Neural cell (in vitro differentiated cells): ENCODE measurements around the gene CTRB2. TPM values are rescaled to one million over a fixed set of nuclear protein-coding genes. Genes with fewer than 3 reads are reported as not detected.

ENCODE experiments used
- H2AFZ ChIP-seq: fragments of 200-600, 300-800 bp; sonication (generic), shearing (Covaris generic); 2 replicates; pipeline ENCODE4 v1.6.0; 2014; ENCODE audit warnings: low read depth, mild to moderate bottlenecking, antibody characterized with exemption, low read length, moderate library complexity
- H3F3A ChIP-seq: fragments of 200-600 bp; shearing (Covaris generic); 2 replicates; pipeline ENCODE4 v1.6.1; 2016; ENCODE audit warnings: mild to moderate bottlenecking, moderate library complexity, mixed read lengths, antibody characterized with exemption, low read length; ENCODE audit not compliant: insufficient read depth, poor library complexity, severe bottlenecking
- H3K27ac ChIP-seq: fragments of 200-600, 300-800 bp; sonication (generic), shearing (Covaris generic); 2 replicates; pipeline ENCODE4 v1.5.1; 2014; ENCODE audit warnings: mild to moderate bottlenecking, low read length, moderate library complexity
- H3K27me3 ChIP-seq: fragments of 300-800, 200-600 bp; sonication (generic), shearing (Covaris generic); 2 replicates; pipeline ENCODE4 v1.6.0; 2014; ENCODE audit warnings: mild to moderate bottlenecking, low read depth, low read length, moderate library complexity; ENCODE audit not compliant: insufficient read depth
- H3K36me3 ChIP-seq: fragments of 300-800, 200-600 bp; sonication (generic), shearing (Covaris generic); 2 replicates; pipeline ENCODE4 v1.5.1; 2014; ENCODE audit warnings: mild to moderate bottlenecking, antibody characterized with exemption, low read length, moderate library complexity; ENCODE audit not compliant: insufficient read depth
- H3K4me2 ChIP-seq: fragments of 300-800, 200-600 bp; sonication (generic), shearing (Covaris generic); 2 replicates; pipeline ENCODE4 v1.6.0; 2014; ENCODE audit warnings: mild to moderate bottlenecking, low read length
- H3K4me3 ChIP-seq: fragments of 300-800, 200-600 bp; sonication (generic), shearing (Covaris generic); 2 replicates; pipeline ENCODE4 v1.5.1; 2014; ENCODE audit warnings: mild to moderate bottlenecking, low read length, moderate library complexity
- H3K79me2 ChIP-seq: fragments of 200-600 bp; shearing (Covaris generic); replicated peaks from 2 replicates; pipeline ENCODE4 v1.6.0; 2014; ENCODE audit warnings: mild to moderate bottlenecking, low read length, moderate library complexity; ENCODE audit not compliant: insufficient read depth
- H3K9ac ChIP-seq: fragments of 300-800, 200-600 bp; sonication (generic), shearing (Covaris generic); 2 replicates; pipeline ENCODE4 v1.6.1; 2016; ENCODE audit warnings: mild to moderate bottlenecking, low read length, mixed read lengths
- H3K9me2 ChIP-seq: fragments of 200-600 bp; shearing (Covaris generic); 2 replicates; pipeline ENCODE4 v1.6.1; 2016; ENCODE audit warnings: mild to moderate bottlenecking, low read length, mixed read lengths; ENCODE audit not compliant: insufficient read depth
- H3K9me3 ChIP-seq: fragments of 200-600, 300-800 bp; sonication (generic), shearing (Covaris generic); 2 replicates; pipeline ENCODE4 v1.6.1; 2016; ENCODE audit warnings: mild to moderate bottlenecking, mixed run types, low read length, moderate library complexity, mixed read lengths
- H4K20me1 ChIP-seq: fragments of 200-600 bp; shearing (Covaris generic); 2 replicates; pipeline ENCODE4 v1.6.1; 2016; ENCODE audit warnings: mild to moderate bottlenecking, mixed run types; ENCODE audit not compliant: insufficient read depth
- CTCF ChIP-seq: fragments of 450-650 bp; IDR thresholded peaks from 2 replicates; pipeline ENCODE4 v1.5.1; 2014; ENCODE audit warnings: antibody characterized with exemption, mild to moderate bottlenecking, moderate library complexity; ENCODE audit not compliant: poor library complexity, severe bottlenecking
- EP300 ChIP-seq: fragments of 450-650 bp; conservative IDR thresholded peaks from 2 replicates; pipeline ENCODE4 v1.6.1; 2014; ENCODE audit warnings: antibody characterized with exemption, mild to moderate bottlenecking, moderate library complexity; ENCODE audit not compliant: poor library complexity, severe bottlenecking
- EZH2 ChIP-seq: fragments of 200-600, 300-800 bp; shearing (Covaris generic), sonication (generic); IDR thresholded peaks from 2 replicates; pipeline ENCODE4 v1.6.1; 2014; ENCODE audit warnings: antibody characterized with exemption, low read length, borderline replicate concordance, mild to moderate bottlenecking; ENCODE audit not compliant: insufficient read depth, poor library complexity, severe bottlenecking
- MXI1 ChIP-seq: fragments of 450-650 bp; conservative IDR thresholded peaks from 2 replicates; pipeline ENCODE4 v1.6.1; 2014; ENCODE audit warnings: antibody characterized with exemption, mild to moderate bottlenecking; ENCODE audit not compliant: poor library complexity, severe bottlenecking
- POLR2AphosphoS5 ChIP-seq: IDR thresholded peaks from 2 replicates; pipeline ENCODE4 v1.6.1; 2012
- RAD21 ChIP-seq: fragments of 450-650 bp; conservative IDR thresholded peaks from 2 replicates; pipeline ENCODE4 v1.6.1; 2014; ENCODE audit warnings: antibody characterized with exemption, mild to moderate bottlenecking, moderate library complexity
- SMC3 ChIP-seq: fragments of 450-650 bp; conservative IDR thresholded peaks from 2 replicates; pipeline ENCODE4 v1.6.1; 2014; ENCODE audit warnings: antibody characterized with exemption, mild to moderate bottlenecking, moderate library complexity; ENCODE audit not compliant: poor library complexity
- TAF1 ChIP-seq: IDR thresholded peaks from 2 replicates; pipeline ENCODE4 v1.6.1; 2012; ENCODE audit warnings: low read depth
- polyA plus RNA-seq: library from polyadenylated mRNA; depleted of rRNA; stranded (reverse); fragments of >200 nt; gene quantifications from 2 replicates; pipeline ENCODE4 v1.2.3, GENCODE V29; 2014
- TF ChIP-seq, protein P1 (sequence below): IDR thresholded peaks from 2 replicates; pipeline ENCODE4 v1.6.1; 2012; ENCODE audit warnings: borderline replicate concordance

Gene CTRB2
- polyA plus RNA-seq, 1 donor from 2014 or later = not detected

DNA sequence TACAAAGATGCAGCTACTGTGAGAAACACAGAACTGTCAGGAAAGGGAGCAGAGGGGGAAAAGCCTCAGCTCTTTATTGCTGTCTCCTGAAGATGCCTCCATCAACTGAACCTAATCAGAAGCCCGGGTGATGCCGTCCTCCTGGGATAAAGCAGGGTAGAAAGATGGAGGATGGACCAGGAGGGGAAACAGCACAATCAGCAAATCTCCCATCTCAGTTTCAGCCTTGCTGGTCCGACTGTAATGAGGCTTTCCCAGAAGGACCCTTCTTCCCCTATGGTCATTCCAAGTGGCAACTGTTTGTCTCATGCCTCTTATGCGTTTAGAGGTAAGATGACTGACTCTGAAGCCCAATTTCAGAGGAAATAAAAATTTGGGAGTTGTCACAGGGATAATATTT, 34.4 kb downstream of the CTRB2 start:
- H3K9me3 ChIP-seq = peaks cover 43% of the 10 kb centered on the region
- no peak overlapping the region for H3K27ac ChIP-seq
- no peaks in the 10 kb centered on the region for H3K79me2 ChIP-seq
- H3K4me3 ChIP-seq = no peak overlapping the region
- no peak overlapping the region for H3K9ac ChIP-seq
- H3K9me2 ChIP-seq = no peaks in the 10 kb centered on the region
- no peaks in the 10 kb centered on the region for H4K20me1 ChIP-seq
- no peaks in the 10 kb centered on the region for H3K27me3 ChIP-seq
- no peak for TF ChIP-seq POLR2AphosphoS5
- no peak for TF ChIP-seq SMC3
- no peak for TF ChIP-seq MXI1
- TF ChIP-seq RAD21 = no peak
- no peak for TF ChIP-seq TAF1
- TF ChIP-seq EP300 = no peak
- TF ChIP-seq CTCF = no peak
- TF ChIP-seq EZH2 = no peak
- TF ChIP-seq, protein P1, sequence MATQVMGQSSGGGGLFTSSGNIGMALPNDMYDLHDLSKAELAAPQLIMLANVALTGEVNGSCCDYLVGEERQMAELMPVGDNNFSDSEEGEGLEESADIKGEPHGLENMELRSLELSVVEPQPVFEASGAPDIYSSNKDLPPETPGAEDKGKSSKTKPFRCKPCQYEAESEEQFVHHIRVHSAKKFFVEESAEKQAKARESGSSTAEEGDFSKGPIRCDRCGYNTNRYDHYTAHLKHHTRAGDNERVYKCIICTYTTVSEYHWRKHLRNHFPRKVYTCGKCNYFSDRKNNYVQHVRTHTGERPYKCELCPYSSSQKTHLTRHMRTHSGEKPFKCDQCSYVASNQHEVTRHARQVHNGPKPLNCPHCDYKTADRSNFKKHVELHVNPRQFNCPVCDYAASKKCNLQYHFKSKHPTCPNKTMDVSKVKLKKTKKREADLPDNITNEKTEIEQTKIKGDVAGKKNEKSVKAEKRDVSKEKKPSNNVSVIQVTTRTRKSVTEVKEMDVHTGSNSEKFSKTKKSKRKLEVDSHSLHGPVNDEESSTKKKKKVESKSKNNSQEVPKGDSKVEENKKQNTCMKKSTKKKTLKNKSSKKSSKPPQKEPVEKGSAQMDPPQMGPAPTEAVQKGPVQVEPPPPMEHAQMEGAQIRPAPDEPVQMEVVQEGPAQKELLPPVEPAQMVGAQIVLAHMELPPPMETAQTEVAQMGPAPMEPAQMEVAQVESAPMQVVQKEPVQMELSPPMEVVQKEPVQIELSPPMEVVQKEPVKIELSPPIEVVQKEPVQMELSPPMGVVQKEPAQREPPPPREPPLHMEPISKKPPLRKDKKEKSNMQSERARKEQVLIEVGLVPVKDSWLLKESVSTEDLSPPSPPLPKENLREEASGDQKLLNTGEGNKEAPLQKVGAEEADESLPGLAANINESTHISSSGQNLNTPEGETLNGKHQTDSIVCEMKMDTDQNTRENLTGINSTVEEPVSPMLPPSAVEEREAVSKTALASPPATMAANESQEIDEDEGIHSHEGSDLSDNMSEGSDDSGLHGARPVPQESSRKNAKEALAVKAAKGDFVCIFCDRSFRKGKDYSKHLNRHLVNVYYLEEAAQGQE = no peak
- no peak overlapping the region for H3K4me2 ChIP-seq
- no peaks in the 10 kb centered on the region for H3F3A ChIP-seq
- H2AFZ ChIP-seq = no peak overlapping the region
- H3K36me3 ChIP-seq = peaks cover 49% of the 10 kb centered on the region

GRCh38 chr16:75169899-75170405, 37.0 kb downstream of the CTRB2 start:
- H3K9me3 ChIP-seq = peaks cover 35% of the 10 kb centered on the region
- H3K27me3 ChIP-seq = no peaks in the 10 kb centered on the region
- no peaks in the 10 kb centered on the region for H3K79me2 ChIP-seq
- H3K9me2 ChIP-seq = no peaks in the 10 kb centered on the region
- no peaks in the 10 kb centered on the region for H4K20me1 ChIP-seq
- no peak overlapping the region for H2AFZ ChIP-seq
- TF ChIP-seq CTCF (no peak), EP300 (no peak)
- H3K36me3 ChIP-seq = peaks cover 61% of the 10 kb centered on the region
- H3F3A ChIP-seq = no peaks in the 10 kb centered on the region
- no peak overlapping the region for H3K27ac ChIP-seq
- H3K4me2 ChIP-seq = no peak overlapping the region
- no peak overlapping the region for H3K4me3 ChIP-seq
- H3K9ac ChIP-seq = no peak overlapping the region
